ENCODE data around the gene ASPSCR1. TPM values are rescaled to one million over a fixed set of nuclear protein-coding genes. Genes with fewer than 3 reads are reported as not detected.
A peak's percentile ranks its signal among the peaks of the same experiment; 100 is the strongest.

The ASPSCR1 gene
- total and polyA plus RNA-seq, 10 of the 15 experiments (the other 5 are each of a cell fraction or from before 2014, with no cell fraction given) = 1.5 to 48.4 (median 25.4) TPM

DNA sequence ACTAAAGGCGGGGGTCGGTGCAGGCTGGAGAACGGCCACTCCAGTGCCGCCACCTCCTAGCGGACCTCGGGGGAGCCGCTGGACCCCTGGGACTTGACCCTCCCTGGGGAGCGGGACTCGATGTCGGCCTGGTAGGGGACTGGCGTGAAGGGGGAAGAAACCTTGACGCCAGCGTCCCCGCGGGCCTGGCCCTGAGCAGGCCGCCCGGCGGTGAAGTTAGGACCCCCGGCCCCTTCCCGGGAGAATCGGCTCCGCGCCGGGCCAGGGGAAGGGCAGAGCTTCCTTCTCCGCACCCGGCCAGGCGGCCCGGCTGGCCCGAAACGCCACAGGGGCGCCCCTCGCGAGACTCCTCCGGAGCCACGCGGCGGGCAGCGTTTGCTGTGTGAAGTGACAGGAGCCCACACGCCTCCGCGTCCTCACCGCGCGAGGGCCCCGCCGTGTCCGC, 87.8 kb downstream of the ASPSCR1 start:
- H3K27me3 ChIP-seq (replicated peaks in 1 of 2; ENCODE audit: control insufficient read depth in 2 of 2, insufficient read depth in 2 of 2, low read length in 1 of 2) = no peaks in the 10 kb centered on the region
- H2AFZ ChIP-seq (ENCODE audit: control insufficient read depth, low read depth, low read length) = peak overlapping the region; percentile 34; the same call in 1 of the 2 replicates
- peaks cover 20% of the 10 kb centered on the region for H3K79me2 ChIP-seq (ENCODE audit: control insufficient read depth, insufficient read depth, low read length)
- DNase-seq (ENCODE audit: low read depth, low spot score) (no peak), ATAC-seq (peak; percentile 49), FAIRE-seq (no peak)
- H3K4me1 ChIP-seq (ENCODE audit: control insufficient read depth, insufficient read depth, low read length) = peaks cover 8% of the 10 kb centered on the region
- H3K4me2 ChIP-seq (ENCODE audit: control insufficient read depth, insufficient read depth) = peak overlapping the region; percentile 82
- in situ Hi-C loops (cut with MboI) = no loop called here
- no peaks in the 10 kb centered on the region for H4K20me1 ChIP-seq (ENCODE audit: control insufficient read depth, insufficient read depth)
- H3K9me3 ChIP-seq (replicated peaks; ENCODE audit: control insufficient read depth, insufficient read depth, low read length) = no peaks in the 10 kb centered on the region
- intact Hi-C loops (cut with micrococcal nuclease; ENCODE audit: unreplicated experiment) = no loop called here
- TF ChIP-seq SIN3A (IDR thresholded peaks at IDR 0.05; ENCODE audit: low read depth, low read length) = peak; percentile 40; the same call in 1 of the 2 replicates
- TF ChIP-seq, protein P1, sequence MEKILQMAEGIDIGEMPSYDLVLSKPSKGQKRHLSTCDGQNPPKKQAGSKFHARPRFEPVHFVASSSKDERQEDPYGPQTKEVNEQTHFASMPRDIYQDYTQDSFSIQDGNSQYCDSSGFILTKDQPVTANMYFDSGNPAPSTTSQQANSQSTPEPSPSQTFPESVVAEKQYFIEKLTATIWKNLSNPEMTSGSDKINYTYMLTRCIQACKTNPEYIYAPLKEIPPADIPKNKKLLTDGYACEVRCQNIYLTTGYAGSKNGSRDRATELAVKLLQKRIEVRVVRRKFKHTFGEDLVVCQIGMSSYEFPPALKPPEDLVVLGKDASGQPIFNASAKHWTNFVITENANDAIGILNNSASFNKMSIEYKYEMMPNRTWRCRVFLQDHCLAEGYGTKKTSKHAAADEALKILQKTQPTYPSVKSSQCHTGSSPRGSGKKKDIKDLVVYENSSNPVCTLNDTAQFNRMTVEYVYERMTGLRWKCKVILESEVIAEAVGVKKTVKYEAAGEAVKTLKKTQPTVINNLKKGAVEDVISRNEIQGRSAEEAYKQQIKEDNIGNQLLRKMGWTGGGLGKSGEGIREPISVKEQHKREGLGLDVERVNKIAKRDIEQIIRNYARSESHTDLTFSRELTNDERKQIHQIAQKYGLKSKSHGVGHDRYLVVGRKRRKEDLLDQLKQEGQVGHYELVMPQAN (conservative IDR thresholded peaks at IDR 0.05) = 0 out of 2 replicates have a peak, but pooled peaks have one; percentile 49
- TF ChIP-seq ZSCAN29 (IDR thresholded peaks at IDR 0.05) = no peak
- peak; percentile 37 for TF ChIP-seq MEF2B (IDR thresholded peaks at IDR 0.05; ENCODE audit: partially characterized antibody, poor library complexity, severe bottlenecking)
- SMC1A ChIA-PET (ENCODE audit: uncharacterized antibody, unreplicated experiment) = interaction anchor here (2.2 kb wide), 1 partner anchor 28 kb away, joined by 5 read pairs; the partner anchor contains the start of gene DCXR
- CTCF ChIA-PET = interaction anchor here (0.7 kb wide), 1 partner anchor 35 kb away, joined by 4 read pairs; no protein-coding TSS in a partner anchor
- BruUV-seq (replicated peaks) = no TSS peak
- H3K27ac ChIP-seq (ENCODE audit: control insufficient read depth, insufficient read depth) = peak overlapping the region; percentile 65
- RAD21 ChIA-PET (ENCODE audit: unreplicated experiment) = no interaction called here
- peaks cover 3 to 9% of the 10 kb centered on the region in 2 experiments; a peak in 3 of 4 replicates for H3K36me3 ChIP-seq (ENCODE audit: control insufficient read depth in 2 of 2, insufficient read depth in 2 of 2, low read length in 1 of 2)
- WGBS (ENCODE audit: insufficient coverage, insufficient replicate concordance, low lambda C conversion rate, missing lambda C conversion rate) = 1% methylated on average over 34 of the region's 47 CpGs
- POLR2A ChIA-PET = interaction anchor here (0.8 kb wide), 1 partner anchor 31 kb away, joined by 3 read pairs; no protein-coding TSS in a partner anchor
- peak overlapping the region; percentile 90 for H3K4me3 ChIP-seq
- H3K9ac ChIP-seq (ENCODE audit: control insufficient read depth, insufficient read depth, low read length) = peak overlapping the region; percentile 90
